Lower leg skin (tissue), 3 donors: ENCODE measurements around the gene GRIK2.

Experiments
- POLR2A ChIP-seq, 2 donors: fragments of 450-650 bp; IDR thresholded peaks; one replicate each; pipeline ENCODE4 v1.6.1; 2016 to 2017; ENCODE audit warnings: antibody characterized with exemption in 2 of 2, mild to moderate bottlenecking in 1 of 2, moderate library complexity in 1 of 2
- TF ChIP-seq, protein P1 (sequence below), 3 donors: fragments of 450-650 bp; IDR thresholded peaks; one replicate each; pipeline ENCODE4 v1.5.1; 2016; ENCODE audit warnings: antibody characterized with exemption in 3 of 3, mild to moderate bottlenecking in 3 of 3, moderate library complexity in 2 of 3

DNA sequence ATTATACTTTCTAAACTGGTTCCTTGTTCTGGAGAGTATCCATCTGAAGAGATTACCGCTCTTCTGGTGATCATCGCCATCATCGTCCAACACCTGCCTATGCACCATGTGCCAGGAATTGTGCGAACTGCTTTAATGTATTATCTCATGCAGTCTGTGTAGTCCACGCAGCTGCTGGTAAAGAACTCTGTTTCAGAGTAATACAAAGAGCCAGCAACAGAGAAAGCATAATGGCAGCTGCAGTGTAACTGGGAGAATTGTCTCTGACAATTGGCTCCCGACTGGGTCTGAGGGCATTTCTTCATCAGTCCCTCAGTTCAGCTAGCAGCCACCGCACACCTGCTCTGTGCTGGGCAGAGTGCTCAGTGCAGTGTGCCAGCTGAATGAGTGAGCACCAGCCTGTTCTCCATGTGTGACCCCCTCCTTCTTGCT lies 383.4 kb downstream of the GRIK2 start:
- TF ChIP-seq, protein P1, sequence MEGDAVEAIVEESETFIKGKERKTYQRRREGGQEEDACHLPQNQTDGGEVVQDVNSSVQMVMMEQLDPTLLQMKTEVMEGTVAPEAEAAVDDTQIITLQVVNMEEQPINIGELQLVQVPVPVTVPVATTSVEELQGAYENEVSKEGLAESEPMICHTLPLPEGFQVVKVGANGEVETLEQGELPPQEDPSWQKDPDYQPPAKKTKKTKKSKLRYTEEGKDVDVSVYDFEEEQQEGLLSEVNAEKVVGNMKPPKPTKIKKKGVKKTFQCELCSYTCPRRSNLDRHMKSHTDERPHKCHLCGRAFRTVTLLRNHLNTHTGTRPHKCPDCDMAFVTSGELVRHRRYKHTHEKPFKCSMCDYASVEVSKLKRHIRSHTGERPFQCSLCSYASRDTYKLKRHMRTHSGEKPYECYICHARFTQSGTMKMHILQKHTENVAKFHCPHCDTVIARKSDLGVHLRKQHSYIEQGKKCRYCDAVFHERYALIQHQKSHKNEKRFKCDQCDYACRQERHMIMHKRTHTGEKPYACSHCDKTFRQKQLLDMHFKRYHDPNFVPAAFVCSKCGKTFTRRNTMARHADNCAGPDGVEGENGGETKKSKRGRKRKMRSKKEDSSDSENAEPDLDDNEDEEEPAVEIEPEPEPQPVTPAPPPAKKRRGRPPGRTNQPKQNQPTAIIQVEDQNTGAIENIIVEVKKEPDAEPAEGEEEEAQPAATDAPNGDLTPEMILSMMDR (IDR thresholded peaks at IDR 0.05), result no peak
- TF ChIP-seq POLR2A (IDR thresholded peaks at IDR 0.05), result no peak
